Loucy (cell line): ENCODE measurements around the gene ASTN2.

Experiments used
- H2AFZ ChIP-seq: fragments of 200-600 bp; sonication (generic); 2 replicates; pipeline ENCODE4 v1.6.0; 2016; ENCODE audit warnings: antibody characterized with exemption, mild to moderate bottlenecking, low read length, moderate library complexity
- H3F3A ChIP-seq: fragments of 200-600 bp; 2 replicates; pipeline ENCODE4 v1.6.0; 2016; ENCODE audit warnings: antibody characterized with exemption, low read depth, mild to moderate bottlenecking
- H3K27me3 ChIP-seq: fragments of 200-600 bp; sonication (generic); 2 replicates; pipeline ENCODE4 v1.6.1; 2014; ENCODE audit warnings: low read length, mild to moderate bottlenecking; ENCODE audit not compliant: insufficient read depth, poor library complexity, severe bottlenecking
- H3K36me3 ChIP-seq: fragments of 200-600 bp; sonication (generic); 2 replicates; pipeline ENCODE4 v1.6.1; 2016; ENCODE audit warnings: low read length; ENCODE audit not compliant: insufficient read depth
- H3K4me1 ChIP-seq: fragments of 200-600 bp; sonication (generic); 2 replicates; pipeline ENCODE4 v1.5.1; 2014; ENCODE audit warnings: low read length, mild to moderate bottlenecking; ENCODE audit not compliant: insufficient read depth, poor library complexity, severe bottlenecking
- H3K4me2 ChIP-seq: fragments of 200-600 bp; sonication (generic); 2 replicates; pipeline ENCODE4 v1.6.0; 2014; ENCODE audit warnings: antibody characterized with exemption, low read length, low read depth, mild to moderate bottlenecking; ENCODE audit not compliant: poor library complexity, severe bottlenecking
- H3K4me3 ChIP-seq: fragments of 200-600 bp; sonication (generic); 2 replicates; pipeline ENCODE4 v1.5.1; 2014; ENCODE audit warnings: low read length, mild to moderate bottlenecking, mixed read lengths; ENCODE audit not compliant: poor library complexity, severe bottlenecking
- H3K79me2 ChIP-seq: fragments of 200-600 bp; sonication (generic); 2 replicates; pipeline ENCODE4 v1.6.1; 2014; ENCODE audit warnings: low read length; ENCODE audit not compliant: insufficient read depth
- H3K9ac ChIP-seq: fragments of 200-600 bp; sonication (generic); 2 replicates; pipeline ENCODE4 v1.6.0; 2014; ENCODE audit warnings: mild to moderate bottlenecking, low read depth, low read length, moderate library complexity; ENCODE audit not compliant: poor library complexity, severe bottlenecking
- H3K9me2 ChIP-seq: fragments of 200-600 bp; sonication (generic); replicated peaks from 2 replicates; pipeline ENCODE4 v1.6.1; 2016; ENCODE audit warnings: low read depth, low read length, mixed read lengths
- H3K9me3 ChIP-seq: fragments of 200-600 bp; sonication (generic); 2 replicates; pipeline ENCODE4 v1.6.1; 2014; ENCODE audit warnings: mild to moderate bottlenecking, antibody characterized with exemption, low read length, low read depth; ENCODE audit not compliant: insufficient read depth
- H4K20me1 ChIP-seq: fragments of 200-600 bp; sonication (generic); 2 replicates; pipeline ENCODE4 v1.6.0; 2014; ENCODE audit warnings: antibody characterized with exemption, low read length, mild to moderate bottlenecking; ENCODE audit not compliant: insufficient read depth, poor library complexity, severe bottlenecking
- EZH2phosphoT487 ChIP-seq: fragments of 200-600 bp; IDR thresholded peaks from 2 replicates; pipeline ENCODE4 v1.6.1; 2018; ENCODE audit warnings: antibody characterized with exemption, mild to moderate bottlenecking, moderate library complexity, borderline replicate concordance
- TF ChIP-seq, protein P1 (sequence below): fragments of 200-600 bp; sonication (generic); conservative IDR thresholded peaks from 2 replicates; pipeline ENCODE4 v1.5.1; 2014; ENCODE audit warnings: mild to moderate bottlenecking, antibody characterized with exemption, low read length

The ASTN2 gene

DNA sequence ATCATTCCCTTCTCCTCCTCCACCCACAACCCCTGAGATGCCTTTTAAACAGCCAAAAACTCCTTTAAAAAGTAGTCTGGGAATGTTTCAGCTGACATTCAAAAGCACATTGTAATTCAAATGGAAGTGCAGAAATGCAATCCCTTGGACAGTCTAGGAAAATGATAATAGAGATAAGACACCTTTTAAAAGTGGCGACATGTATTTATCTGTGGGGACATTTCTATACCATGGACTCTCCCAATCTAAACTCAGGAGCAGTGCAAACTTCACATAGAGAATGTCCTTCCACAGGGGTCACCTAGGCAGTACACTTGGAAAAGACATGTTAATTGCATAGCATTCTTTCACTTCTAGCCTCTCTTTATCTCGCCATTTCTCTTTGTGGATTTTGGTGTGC, 694.7 kb downstream of the ASTN2 start:
- H3F3A ChIP-seq, result no peaks in the 10 kb centered on the region
- no peaks in the 10 kb centered on the region for H4K20me1 ChIP-seq
- no peaks in the 10 kb centered on the region for H3K27me3 ChIP-seq
- H3K36me3 ChIP-seq, result no peaks in the 10 kb centered on the region
- no peak overlapping the region for H3K4me3 ChIP-seq
- H2AFZ ChIP-seq, result no peak overlapping the region
- TF ChIP-seq EZH2phosphoT487, result no peak
- TF ChIP-seq, protein P1, sequence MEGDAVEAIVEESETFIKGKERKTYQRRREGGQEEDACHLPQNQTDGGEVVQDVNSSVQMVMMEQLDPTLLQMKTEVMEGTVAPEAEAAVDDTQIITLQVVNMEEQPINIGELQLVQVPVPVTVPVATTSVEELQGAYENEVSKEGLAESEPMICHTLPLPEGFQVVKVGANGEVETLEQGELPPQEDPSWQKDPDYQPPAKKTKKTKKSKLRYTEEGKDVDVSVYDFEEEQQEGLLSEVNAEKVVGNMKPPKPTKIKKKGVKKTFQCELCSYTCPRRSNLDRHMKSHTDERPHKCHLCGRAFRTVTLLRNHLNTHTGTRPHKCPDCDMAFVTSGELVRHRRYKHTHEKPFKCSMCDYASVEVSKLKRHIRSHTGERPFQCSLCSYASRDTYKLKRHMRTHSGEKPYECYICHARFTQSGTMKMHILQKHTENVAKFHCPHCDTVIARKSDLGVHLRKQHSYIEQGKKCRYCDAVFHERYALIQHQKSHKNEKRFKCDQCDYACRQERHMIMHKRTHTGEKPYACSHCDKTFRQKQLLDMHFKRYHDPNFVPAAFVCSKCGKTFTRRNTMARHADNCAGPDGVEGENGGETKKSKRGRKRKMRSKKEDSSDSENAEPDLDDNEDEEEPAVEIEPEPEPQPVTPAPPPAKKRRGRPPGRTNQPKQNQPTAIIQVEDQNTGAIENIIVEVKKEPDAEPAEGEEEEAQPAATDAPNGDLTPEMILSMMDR, result no peak
- no peaks in the 10 kb centered on the region for H3K79me2 ChIP-seq
- H3K4me1 ChIP-seq, result peaks cover 12% of the 10 kb centered on the region
- no peaks in the 10 kb centered on the region for H3K9me3 ChIP-seq
- no peak overlapping the region for H3K4me2 ChIP-seq
- no peaks in the 10 kb centered on the region for H3K9me2 ChIP-seq
- no peak overlapping the region for H3K9ac ChIP-seq

GRCh38 chr9:116718111-116718510, 696.7 kb downstream of the ASTN2 start:
- H3K9me3 ChIP-seq, result no peaks in the 10 kb centered on the region
- peaks cover 12% of the 10 kb centered on the region for H3K4me1 ChIP-seq
- H3K4me2 ChIP-seq, result no peak overlapping the region
- no peaks in the 10 kb centered on the region for H4K20me1 ChIP-seq
- no peak for TF ChIP-seq EZH2phosphoT487
- TF ChIP-seq, protein P1, result no peak
- H2AFZ ChIP-seq, result no peak overlapping the region
- H3F3A ChIP-seq, result no peaks in the 10 kb centered on the region
- no peaks in the 10 kb centered on the region for H3K27me3 ChIP-seq
- no peaks in the 10 kb centered on the region for H3K36me3 ChIP-seq
- H3K79me2 ChIP-seq, result no peaks in the 10 kb centered on the region
- H3K9ac ChIP-seq, result no peak overlapping the region
- H3K4me3 ChIP-seq, result no peak overlapping the region
- no peaks in the 10 kb centered on the region for H3K9me2 ChIP-seq

GRCh38 chr9:116717150-116717549, 697.7 kb downstream of the ASTN2 start:
- H3K9ac ChIP-seq, result no peak overlapping the region
- H3K9me2 ChIP-seq, result no peaks in the 10 kb centered on the region
- peak overlapping the region; percentile 31; the same call in 1 of the 2 replicates for H2AFZ ChIP-seq
- H3K27me3 ChIP-seq, result no peaks in the 10 kb centered on the region
- H3K79me2 ChIP-seq, result no peaks in the 10 kb centered on the region
- H3K4me1 ChIP-seq, result peaks cover 12% of the 10 kb centered on the region
- no peaks in the 10 kb centered on the region for H3K9me3 ChIP-seq
- no peak for TF ChIP-seq EZH2phosphoT487
- TF ChIP-seq, protein P1, result no peak
- peak overlapping the region; percentile 47 for H3K4me2 ChIP-seq
- H3K36me3 ChIP-seq, result no peaks in the 10 kb centered on the region
- no peak overlapping the region for H3K4me3 ChIP-seq
- no peaks in the 10 kb centered on the region for H4K20me1 ChIP-seq
- no peaks in the 10 kb centered on the region for H3F3A ChIP-seq
